Astrocyte of the hippocampus (primary cell): Measurements from ENCODE around the gene MCRIP2.

Experiments
- DNase-seq: peaks from one replicate; pipeline ENCODE4 v3.0.0; 2011; ENCODE audit warnings: low read depth, low spot score

The MCRIP2 gene

DNA sequence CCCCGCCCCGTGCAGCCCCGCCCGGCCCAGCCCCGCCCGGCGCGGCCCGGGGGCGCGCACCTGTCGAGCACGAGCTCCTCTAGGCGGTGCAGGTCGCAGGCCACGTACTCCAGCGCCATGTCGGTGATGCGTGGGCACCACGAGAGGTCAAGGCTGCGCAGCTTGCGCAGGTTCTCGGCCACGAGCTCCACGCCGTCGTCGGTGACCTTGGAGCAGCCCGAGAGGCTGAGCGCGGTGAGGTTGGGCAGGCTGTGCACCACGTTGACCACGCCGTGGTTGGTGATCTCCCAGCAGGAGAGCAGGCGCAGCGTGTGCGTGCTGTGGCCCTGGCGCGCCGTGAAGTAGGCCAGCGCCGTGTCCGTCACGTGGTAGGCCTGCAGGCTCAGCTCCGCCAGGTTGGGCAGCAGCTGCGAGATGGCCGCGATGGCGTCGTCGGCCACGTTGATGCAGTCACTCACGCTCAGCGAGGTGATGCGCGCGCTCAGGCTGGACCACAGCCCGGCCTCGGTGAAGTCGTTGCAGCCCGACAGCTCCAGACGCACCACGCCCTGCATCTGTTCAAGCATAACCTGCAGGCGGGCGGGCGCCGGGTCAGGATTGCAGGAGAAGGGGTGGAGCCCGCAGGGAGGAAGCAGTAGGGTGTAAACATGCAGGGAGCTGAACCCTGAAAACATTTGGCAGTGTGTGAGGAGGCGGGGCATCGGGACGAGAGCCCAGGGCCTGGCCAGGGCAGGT is 53.9 kb downstream of the MCRIP2 start:
- DNase-seq = no peak
